ENCODE data around the gene IQSEC1. TPM values are rescaled to one million over a fixed set of nuclear protein-coding genes. Genes with fewer than 3 reads are reported as not detected.

Gene IQSEC1
- total RNA-seq, 1 donor from 2014 or later: 37.2 TPM

DNA sequence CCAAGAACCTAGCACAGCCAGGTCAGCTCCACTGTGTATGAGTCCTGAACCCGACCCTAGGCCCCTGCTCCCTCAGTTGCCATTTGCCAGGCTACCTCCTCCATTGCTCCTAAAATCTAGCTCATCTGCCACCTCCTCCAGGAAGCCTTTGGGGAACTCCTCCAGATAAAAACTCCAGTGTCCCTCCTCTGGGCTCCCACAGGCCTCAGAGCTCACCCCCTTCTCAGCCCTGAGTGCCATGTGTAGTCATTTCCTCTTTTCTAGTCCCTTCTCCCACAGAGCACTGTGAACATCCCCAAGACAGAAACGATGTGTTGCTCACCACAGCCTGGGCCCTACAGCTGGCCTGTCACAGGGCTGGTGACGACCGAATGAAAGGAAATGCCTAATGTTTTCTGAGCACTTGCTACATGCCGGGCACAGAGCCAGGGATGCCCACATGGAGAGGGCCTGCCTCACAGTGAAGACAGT, 61.0 kb downstream of the IQSEC1 start:
- H3K4me3 Mint-ChIP-seq (ENCODE audit: unreplicated experiment): no peak overlapping the region
- H3K27ac Mint-ChIP-seq (ENCODE audit: unreplicated experiment): peak overlapping the region; percentile 81
- DNase-seq (ENCODE audit: low spot score): peak; percentile 38
- no peaks in the 10 kb centered on the region for H3K9me3 Mint-ChIP-seq (ENCODE audit: low read depth)
- peaks cover 2% of the 10 kb centered on the region for H3K36me3 Mint-ChIP-seq (ENCODE audit: low read depth)
- peaks cover 7% of the 10 kb centered on the region for H3K27me3 Mint-ChIP-seq (ENCODE audit: low read depth)
- H3K4me1 Mint-ChIP-seq (ENCODE audit: low read depth): peaks cover 30% of the 10 kb centered on the region
- TF ChIP-seq CTCF (IDR thresholded peaks at IDR 0.05): no peak

GRCh38 chr3:13011573-13012220, 61.5 kb downstream of the IQSEC1 start:
- DNase-seq (ENCODE audit: low spot score): peak; percentile 37
- H3K36me3 Mint-ChIP-seq (ENCODE audit: low read depth): peaks cover 2% of the 10 kb centered on the region
- peaks cover 25% of the 10 kb centered on the region for H3K4me1 Mint-ChIP-seq (ENCODE audit: low read depth)
- no peak overlapping the region for H3K4me3 Mint-ChIP-seq (ENCODE audit: unreplicated experiment)
- H3K27me3 Mint-ChIP-seq (ENCODE audit: low read depth): peaks cover 7% of the 10 kb centered on the region
- H3K27ac Mint-ChIP-seq (ENCODE audit: unreplicated experiment): no peak overlapping the region
- TF ChIP-seq CTCF (IDR thresholded peaks at IDR 0.05): no peak
- no peaks in the 10 kb centered on the region for H3K9me3 Mint-ChIP-seq (ENCODE audit: low read depth)

- Mint-ChIP-seq H3K4me1 (ENCODE audit: low read depth) (peaks cover 18% of the 10 kb centered on the region), H3K27ac (ENCODE audit: unreplicated experiment) (no peak overlapping the region), H3K27me3 (ENCODE audit: low read depth) (peaks cover 7% of the 10 kb centered on the region), H3K4me3 (ENCODE audit: unreplicated experiment) (no peak overlapping the region), H3K9me3 (ENCODE audit: low read depth) (no peaks in the 10 kb centered on the region), H3K36me3 (ENCODE audit: low read depth) (peaks cover 2% of the 10 kb centered on the region)
- DNase-seq (ENCODE audit: low spot score): peak; percentile 53
- TF ChIP-seq CTCF (IDR thresholded peaks at IDR 0.05): no peak
Observed at GRCh38 chr3:13010780-13011572, 62.3 kb downstream of the IQSEC1 start.

DNA sequence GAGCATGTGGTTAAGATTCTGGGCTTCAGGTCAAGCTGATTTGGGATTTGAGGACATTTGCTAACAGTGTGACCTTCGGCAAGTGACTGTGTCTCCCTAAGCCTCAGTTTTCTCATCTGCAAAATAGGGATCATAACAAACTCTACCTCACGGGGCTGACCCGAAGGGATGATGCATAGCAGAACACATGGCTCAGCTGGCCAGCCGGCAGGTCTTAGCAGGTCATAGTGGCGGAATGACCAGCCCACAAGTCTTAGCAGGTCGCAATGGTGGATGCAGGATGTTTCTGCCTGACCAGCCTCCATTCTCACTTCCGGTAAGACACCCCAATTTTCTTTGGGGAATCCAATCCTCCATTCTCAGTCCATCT, 63.3 kb downstream of the IQSEC1 start:
- Mint-ChIP-seq H3K4me3 (ENCODE audit: unreplicated experiment) (no peak overlapping the region), H3K36me3 (ENCODE audit: low read depth) (peaks cover 2% of the 10 kb centered on the region), H3K27ac (ENCODE audit: unreplicated experiment) (no peak overlapping the region), H3K27me3 (ENCODE audit: low read depth) (peaks cover 7% of the 10 kb centered on the region), H3K9me3 (ENCODE audit: low read depth) (no peaks in the 10 kb centered on the region), H3K4me1 (ENCODE audit: low read depth) (peaks cover 15% of the 10 kb centered on the region)
- peak; percentile 38 for DNase-seq (ENCODE audit: low spot score)
- no peak for TF ChIP-seq CTCF (IDR thresholded peaks at IDR 0.05)

GRCh38 chr3:13009132-13009945, 63.9 kb downstream of the IQSEC1 start:
- H3K27ac Mint-ChIP-seq (ENCODE audit: unreplicated experiment): no peak overlapping the region
- DNase-seq (ENCODE audit: low spot score): peak; percentile 69
- H3K4me3 Mint-ChIP-seq (ENCODE audit: unreplicated experiment): no peak overlapping the region
- peaks cover 7% of the 10 kb centered on the region for H3K27me3 Mint-ChIP-seq (ENCODE audit: low read depth)
- TF ChIP-seq CTCF (IDR thresholded peaks at IDR 0.05): no peak
- peaks cover 15% of the 10 kb centered on the region for H3K4me1 Mint-ChIP-seq (ENCODE audit: low read depth)
- no peaks in the 10 kb centered on the region for H3K9me3 Mint-ChIP-seq (ENCODE audit: low read depth)
- H3K36me3 Mint-ChIP-seq (ENCODE audit: low read depth): peaks cover 2% of the 10 kb centered on the region
